A673 (cell line): ENCODE results near the gene ZNF491. TPM values are rescaled to one million over a fixed set of nuclear protein-coding genes. Genes with fewer than 3 reads are reported as not detected.

Experiments
- BruUV-seq: library from RNA; stranded (reverse); fragments of 400-500 nt; replicated peaks from 2 replicates; lab custom pipeline; 2021; lab: Mats Ljungman, UMichigan
- CTCF ChIA-PET: fragments of 300-600 bp; sonication (Branson Sonifier 250); formaldehyde crosslinking; loops from one replicate; lab custom pipeline; 2022; ENCODE audit warnings: antibody characterized with exemption; lab: Charles Lee
- POLR2A ChIA-PET: fragments of 300-600 bp; sonication (Branson Sonifier 250); formaldehyde crosslinking; loops from one replicate; lab custom pipeline; 2022; ENCODE audit warnings: antibody characterized with exemption; ENCODE audit not compliant: low non-redundant PET; lab: Charles Lee
- DNase-seq: peaks from one replicate; pipeline ENCODE4 v3.0.0-alpha.2; 2015; ENCODE audit warnings: low spot score
- H3K27ac ChIP-seq: fragments of 200-600 bp; sonication (generic); 2 replicates; pipeline ENCODE4 v1.5.1; 2016; ENCODE audit warnings: mixed run types, low read depth, mild to moderate bottlenecking, mixed read lengths, antibody characterized with exemption, low read length; ENCODE audit not compliant: poor library complexity, severe bottlenecking
- H3K27me3 ChIP-seq: fragments of 200-600 bp; sonication (generic); replicated peaks from 2 replicates; pipeline ENCODE4 v1.6.1; 2017; ENCODE audit warnings: mixed run types, low read depth, mild to moderate bottlenecking, mixed read lengths, antibody characterized with exemption, low read length; ENCODE audit not compliant: insufficient read depth, poor library complexity
- H3K36me3 ChIP-seq: fragments of 200-600 bp; sonication (generic); 2 replicates; pipeline ENCODE4 v1.6.1; 2016; ENCODE audit warnings: mixed run types, mild to moderate bottlenecking, mixed read lengths, antibody characterized with exemption, low read length; ENCODE audit not compliant: insufficient read depth, poor library complexity, severe bottlenecking
- H3K4me1 ChIP-seq: fragments of 200-600 bp; sonication (generic); 2 replicates; pipeline ENCODE4 v1.6.1; 2017; ENCODE audit warnings: mixed run types, mild to moderate bottlenecking, mixed read lengths, antibody characterized with exemption, low read length; ENCODE audit not compliant: insufficient read depth, poor library complexity, severe bottlenecking
- H3K4me3 ChIP-seq: fragments of 200-600 bp; sonication (generic); 2 replicates; pipeline ENCODE4 v1.5.1; 2016; ENCODE audit warnings: low read depth, mixed run types, mild to moderate bottlenecking, mixed read lengths, low read length; ENCODE audit not compliant: poor library complexity, severe bottlenecking
- H3K9me3 ChIP-seq: fragments of 200-600 bp; sonication (generic); 2 replicates; pipeline ENCODE4 v1.6.1; 2016; ENCODE audit warnings: mixed run types, low read depth, mild to moderate bottlenecking, mixed read lengths, antibody characterized with exemption, low read length; ENCODE audit not compliant: poor library complexity, severe bottlenecking
- CTCF ChIP-seq: fragments of 300-800, 200-600 bp; sonication (generic); conservative IDR thresholded peaks from 2 replicates; pipeline ENCODE4 v1.5.1; 2017; ENCODE audit warnings: low read depth, mild to moderate bottlenecking, antibody characterized with exemption, low read length, moderate library complexity, mixed read lengths
- EZH2 ChIP-seq: fragments of 200-600 bp; sonication (generic); IDR thresholded peaks from 2 replicates; pipeline ENCODE4 v1.6.1; 2017; ENCODE audit warnings: borderline replicate concordance, low read depth, mild to moderate bottlenecking, mixed read lengths, antibody characterized with exemption, low read length; ENCODE audit not compliant: poor library complexity, severe bottlenecking
- intact Hi-C: fragments of 100-400 bp; cut with micrococcal nuclease; formaldehyde crosslinking; loops from one replicate; pipeline ENCODE4 v1.10.0; 2022; ENCODE audit not compliant: unreplicated experiment
- total RNA-seq: library from RNA; stranded (reverse); gene quantifications from 2 replicates; pipeline ENCODE4 v1.2.3, GENCODE V29; 2021

ZNF491 gene
- total RNA-seq, 1 experiment from 2014 or later: 0.60 TPM

- no peaks in the 10 kb centered on the region for H3K9me3 ChIP-seq
- H3K27ac ChIP-seq: no peak overlapping the region
- H3K4me3 ChIP-seq: no peak overlapping the region
- no TSS peak for BruUV-seq
- intact Hi-C loops: no loop called here
- H3K4me1 ChIP-seq: no peaks in the 10 kb centered on the region
- no peak for DNase-seq
- H3K36me3 ChIP-seq: no peaks in the 10 kb centered on the region
- POLR2A ChIA-PET: no interaction called here
- H3K27me3 ChIP-seq: no peaks in the 10 kb centered on the region
- no peak for TF ChIP-seq CTCF
- no peak for TF ChIP-seq EZH2
- CTCF ChIA-PET: no interaction called here
These were observed 55.0 kb downstream of the ZNF491 start for GRCh38 chr19:11853358-11853757.

- TF ChIP-seq CTCF (no peak), EZH2 (no peak)
- Histone ChIP-seq H3K27me3 (no peaks in the 10 kb centered on the region), H3K4me1 (no peaks in the 10 kb centered on the region), H3K4me3 (no peak overlapping the region), H3K27ac (no peak overlapping the region), H3K36me3 (no peaks in the 10 kb centered on the region), H3K9me3 (no peaks in the 10 kb centered on the region)
- no peak for DNase-seq
- ChIA-PET CTCF (no interaction called here), POLR2A (interaction anchor here (0.6 kb wide), 1 partner anchor 81 kb away, joined by 10 read pairs; no protein-coding TSS in a partner anchor)
- intact Hi-C loops: loop anchor here (5.0 kb wide), 1 partner anchor 59 kb away; the partner anchor contains the start of gene ZNF491
- no TSS peak for BruUV-seq
These were observed 58.4 kb downstream of the ZNF491 start for GRCh38 chr19:11856596-11857250.

Other genes with a start within 250 kb of the ZNF491 start
- 83.5 and 97.9 TPM in 2 replicates for gene ELOF1, start 239.3 kb upstream of the ZNF491 start, total RNA-seq
- gene ACP5, start 220.9 kb upstream of the ZNF491 start, total RNA-seq: not detected in 2 replicates
- 13.9 and 14.0 TPM in 2 replicates for gene ZNF627, start 201.0 kb upstream of the ZNF491 start, total RNA-seq
- 7.1 and 8.4 TPM in 2 replicates for gene ZNF823, start 59.6 kb upstream of the ZNF491 start, total RNA-seq
- gene ZNF441, start 31.5 kb upstream of the ZNF491 start, total RNA-seq: 3.7 TPM in 2 replicates
- gene ZNF440, start 15.8 kb downstream of the ZNF491 start, total RNA-seq: 7.1 and 9.2 TPM in 2 replicates
- gene ZNF439, start 50.2 kb downstream of the ZNF491 start, total RNA-seq: 4.0 and 4.4 TPM in 2 replicates
- 4.3 and 5.5 TPM in 2 replicates for gene ZNF69, start 89.3 kb downstream of the ZNF491 start, total RNA-seq
- gene ZNF700, start 126.6 kb downstream of the ZNF491 start, total RNA-seq: 10.9 and 11.0 TPM in 2 replicates
- gene ZNF763, start 166.5 kb downstream of the ZNF491 start, total RNA-seq: 0.24 TPM in 1 of 2 replicates, not detected in the other
- gene ZNF433, start 237.2 kb downstream of the ZNF491 start, total RNA-seq: 2.2 and 3.0 TPM in 2 replicates